Muscle of leg (tissue), 11 donors: ENCODE measurements around the gene LRP1B. TPM values are rescaled to one million over a fixed set of nuclear protein-coding genes. Genes with fewer than 3 reads are reported as not detected.
"Not testable (repeated sequence)": the region's sequence is repeated elsewhere in the genome, so short reads cannot be mapped to it uniquely, and the experiment has no call there.

ENCODE experiments used
- DNase-seq: peaks from one replicate; pipeline ENCODE4 v3.0.0; 2013
- H3K27ac ChIP-seq: one replicate; pipeline ENCODE4 v1.5.1; 2013; ENCODE audit warnings: mild to moderate bottlenecking, low read length, control low read depth
- H3K27me3 ChIP-seq: one replicate; pipeline ENCODE4 v1.6.1; 2013; ENCODE audit warnings: low read length; ENCODE audit not compliant: control insufficient read depth, insufficient read depth
- H3K36me3 ChIP-seq: one replicate; pipeline ENCODE4 v1.6.1; 2013; ENCODE audit warnings: low read length; ENCODE audit not compliant: control insufficient read depth, insufficient read depth
- H3K4me1 ChIP-seq: one replicate; pipeline ENCODE4 v1.6.1; 2013; ENCODE audit warnings: low read length; ENCODE audit not compliant: control insufficient read depth, insufficient read depth
- H3K4me3 ChIP-seq: one replicate; pipeline ENCODE4 v1.5.1; 2013; ENCODE audit warnings: low read length, control low read depth
- H3K9me3 ChIP-seq: replicated peaks from 2 replicates; pipeline ENCODE4 v1.6.1; 2013; ENCODE audit warnings: low read depth, low read length; ENCODE audit not compliant: control insufficient read depth
- WGBS: methylation state at CpG from one replicate; pipeline ENCODE4 v1.1.5; 2013; ENCODE audit warnings: missing lambda C conversion rate; ENCODE audit not compliant: insufficient coverage; 5-methylcytosine and 5-hydroxymethylcytosine counted together
- polyA plus RNA-seq, 8 donors: library from polyadenylated mRNA; unstranded; fragments of 120-200 nt; gene quantifications; one replicate each; pipeline versions ENCODE4 v1.2.1 to v1.2.3, GENCODE V29; 2013; ENCODE audit warnings: inconsistent platforms in 1 of 8, low replicate concordance in 1 of 8; ENCODE audit not compliant: insufficient read length in 8 of 8, insufficient read depth in 1 of 8
- total RNA-seq: library from RNA; stranded (reverse); fragments of 120-200 nt; gene quantifications from one replicate; pipeline ENCODE4 v1.2.4, GENCODE V29; 2013

LRP1B gene
- total and polyA plus RNA-seq, 9 donors = 0.84 to 2.3 (median 1.4) TPM

- no peak for DNase-seq
- no CpG with 5 or more reads among the region's 2 CpGs for WGBS
- Histone ChIP-seq H3K27ac (no peak overlapping the region), H3K4me3 (no peak overlapping the region), H3K27me3 (no peaks in the 10 kb centered on the region), H3K9me3 (no peaks in the 10 kb centered on the region), H3K4me1 (no peaks in the 10 kb centered on the region), H3K36me3 (no peaks in the 10 kb centered on the region)
Observed at GRCh38 chr2:140465301-140465700, 1665.5 kb downstream of the LRP1B start.

GRCh38 chr2:140462990-140463389 lies 1667.8 kb downstream of the LRP1B start:
- no peak overlapping the region for H3K27ac ChIP-seq
- no peaks in the 10 kb centered on the region for H3K9me3 ChIP-seq
- 58% methylated on average over 3 of the region's 4 CpGs for WGBS
- DNase-seq = no peak
- H3K4me3 ChIP-seq = no peak overlapping the region
- no peaks in the 10 kb centered on the region for H3K36me3 ChIP-seq
- H3K27me3 ChIP-seq = no peaks in the 10 kb centered on the region
- H3K4me1 ChIP-seq = no peaks in the 10 kb centered on the region

GRCh38 chr2:140457483-140457882 lies 1673.3 kb downstream of the LRP1B start:
- Histone ChIP-seq H3K36me3 (no peaks in the 10 kb centered on the region), H3K4me3 (no peak overlapping the region), H3K27ac (no peak overlapping the region), H3K9me3 (no peaks in the 10 kb centered on the region), H3K4me1 (no peaks in the 10 kb centered on the region), H3K27me3 (no peaks in the 10 kb centered on the region)
- 33% methylated on average over 3 of the region's 3 CpGs for WGBS
- peak; percentile 5 for DNase-seq

- DNase-seq = no peak
- Histone ChIP-seq H3K36me3 (no peaks in the 10 kb centered on the region), H3K27me3 (no peaks in the 10 kb centered on the region), H3K4me1 (no peaks in the 10 kb centered on the region), H3K4me3 (no peak overlapping the region), H3K9me3 (no peaks in the 10 kb centered on the region), H3K27ac (no peak overlapping the region)
- no CpG with 5 or more reads among the region's 1 CpG for WGBS
Observed at GRCh38 chr2:140455315-140455714, 1675.5 kb downstream of the LRP1B start.

GRCh38 chr2:140454717-140455116 lies 1676.1 kb downstream of the LRP1B start:
- no peaks in the 10 kb centered on the region for H3K27me3 ChIP-seq
- no peaks in the 10 kb centered on the region for H3K9me3 ChIP-seq
- DNase-seq = peak; percentile 24
- no peak overlapping the region for H3K4me3 ChIP-seq
- no peaks in the 10 kb centered on the region for H3K36me3 ChIP-seq
- H3K27ac ChIP-seq = no peak overlapping the region
- WGBS = no CpG with 5 or more reads among the region's 3 CpGs
- no peaks in the 10 kb centered on the region for H3K4me1 ChIP-seq

GRCh38 chr2:140451324-140451723 lies 1679.5 kb downstream of the LRP1B start:
- Histone ChIP-seq H3K9me3 (no peaks in the 10 kb centered on the region), H3K27me3 (no peaks in the 10 kb centered on the region), H3K27ac (no peak overlapping the region), H3K4me1 (no peaks in the 10 kb centered on the region), H3K4me3 (no peak overlapping the region), H3K36me3 (no peaks in the 10 kb centered on the region)
- no peak for DNase-seq

GRCh38 chr2:140442319-140442718 lies 1688.5 kb downstream of the LRP1B start:
- Histone ChIP-seq H3K9me3 (no peaks in the 10 kb centered on the region), H3K27ac (no peak overlapping the region), H3K4me3 (no peak overlapping the region), H3K27me3 (no peaks in the 10 kb centered on the region), H3K36me3 (no peaks in the 10 kb centered on the region), H3K4me1 (no peaks in the 10 kb centered on the region)
- 42% methylated on average over 4 of the region's 7 CpGs for WGBS
- peak; percentile 70 for DNase-seq

- no peaks in the 10 kb centered on the region for H3K27me3 ChIP-seq
- no peaks in the 10 kb centered on the region for H3K4me1 ChIP-seq
- no peaks in the 10 kb centered on the region for H3K9me3 ChIP-seq
- no peak overlapping the region for H3K27ac ChIP-seq
- DNase-seq = no peak
- no peaks in the 10 kb centered on the region for H3K36me3 ChIP-seq
- WGBS = no CpG with 5 or more reads among the region's 2 CpGs
- H3K4me3 ChIP-seq = no peak overlapping the region
Observed at GRCh38 chr2:140440815-140441214, 1690.0 kb downstream of the LRP1B start.

- H3K4me1 ChIP-seq = no peaks in the 10 kb centered on the region
- H3K4me3 ChIP-seq = no peak overlapping the region
- H3K27ac ChIP-seq = no peak overlapping the region
- DNase-seq = no peak
- H3K27me3 ChIP-seq = no peaks in the 10 kb centered on the region
- H3K36me3 ChIP-seq = no peaks in the 10 kb centered on the region
- no CpG with 5 or more reads among the region's 5 CpGs for WGBS
- no peaks in the 10 kb centered on the region for H3K9me3 ChIP-seq
Observed at GRCh38 chr2:140436936-140437335, 1693.9 kb downstream of the LRP1B start.

- 91% methylated on average over 18 of the region's 18 CpGs for WGBS
- not testable (repeated sequence) for H3K4me1 ChIP-seq
Observed at GRCh38 chr2:140427033-140427432, 1703.8 kb downstream of the LRP1B start.

GRCh38 chr2:140424471-140424870 lies 1706.3 kb downstream of the LRP1B start:
- no peaks in the 10 kb centered on the region for H3K36me3 ChIP-seq
- H3K4me1 ChIP-seq = no peaks in the 10 kb centered on the region
- no peaks in the 10 kb centered on the region for H3K27me3 ChIP-seq
- WGBS = no CpG with 5 or more reads among the region's 2 CpGs
- H3K9me3 ChIP-seq = no peaks in the 10 kb centered on the region
- no peak overlapping the region for H3K27ac ChIP-seq
- no peak for DNase-seq
- H3K4me3 ChIP-seq = no peak overlapping the region

More at GRCh38 chr2:140427033-140427432, 1703.8 kb downstream of the LRP1B start:
- not testable (repeated sequence) for H3K27me3 ChIP-seq, H3K4me3 ChIP-seq, DNase-seq, H3K9me3 ChIP-seq, H3K27ac ChIP-seq, H3K36me3 ChIP-seq
